K562 (cell line): ENCODE results near the gene GNAI2. TPM values are rescaled to one million over a fixed set of nuclear protein-coding genes. Genes with fewer than 3 reads are reported as not detected.

ENCODE experiments used
- CBX2 ChIP-seq: fragments of 200-600 bp; sonication (generic); IDR thresholded peaks from one replicate; pipeline ENCODE4 v1.6.1; 2012; ENCODE audit warnings: mild to moderate bottlenecking, low read length, inconsistent platforms; ENCODE audit not compliant: insufficient read depth, poor library complexity, severe bottlenecking
- ELF2 ChIP-seq: fragments of 250-450 bp; sonication (Bioruptor Pico); IDR thresholded peaks from 2 replicates; pipeline ENCODE4 v1.5.0; 2021; ENCODE audit warnings: mild to moderate bottlenecking
- KLF13 ChIP-seq: fragments of 450-650 bp; IDR thresholded peaks from 2 replicates; pipeline ENCODE4 v1.6.1; 2016; ENCODE audit warnings: missing genetic modification characterization, low read depth, mild to moderate bottlenecking, missing compliant biosample characterization, moderate library complexity, borderline replicate concordance
- L3MBTL2 ChIP-seq: fragments of 450-650 bp; IDR thresholded peaks from 2 replicates; pipeline ENCODE4 v1.6.1; 2016; ENCODE audit warnings: mild to moderate bottlenecking, moderate library complexity
- MTA3 ChIP-seq: fragments of 450-650 bp; formaldehyde crosslinking; IDR thresholded peaks from 2 replicates; pipeline ENCODE4 v1.6.1; 2017; ENCODE audit warnings: mild to moderate bottlenecking, borderline replicate concordance
- POLR2A ChIP-seq: fragments of 450-650 bp; conservative IDR thresholded peaks from 2 replicates; pipeline ENCODE4 v1.6.1; 2016
- POLR2AphosphoS5 ChIP-seq: IDR thresholded peaks from 2 replicates; pipeline ENCODE4 v1.6.1; 2011; ENCODE audit warnings: mild to moderate bottlenecking, low read depth, low read length, moderate library complexity; ENCODE audit not compliant: control insufficient read depth, insufficient read depth
- SMC3 ChIP-seq: conservative IDR thresholded peaks from 2 replicates; pipeline ENCODE4 v1.6.1; 2011; ENCODE audit warnings: low read depth, low read length, improper control_type of control experiment; ENCODE audit not compliant: insufficient read depth
- THRAP3 ChIP-seq: fragments of 450-650 bp; IDR thresholded peaks from 2 replicates; pipeline ENCODE4 v1.6.1; 2016; ENCODE audit warnings: mild to moderate bottlenecking, inconsistent platforms, borderline replicate concordance
- ZBTB17 ChIP-seq: fragments of 450-650 bp; formaldehyde crosslinking; IDR thresholded peaks from 2 replicates; pipeline ENCODE4 v1.4.0; 2020; ENCODE audit warnings: mild to moderate bottlenecking
- ZNF124 ChIP-seq: sonication (generic); formaldehyde crosslinking; IDR thresholded peaks from 2 replicates; pipeline ENCODE4 v1.8.1; 2022; ENCODE audit warnings: missing genetic modification reagents
- ZNF134 ChIP-seq: fragments of 250-450 bp; sonication (Bioruptor Pico); conservative IDR thresholded peaks from 2 replicates; pipeline ENCODE4 v1.4.0; 2020
- ZNF165 ChIP-seq: fragments of 250-450 bp; sonication (Bioruptor Pico); IDR thresholded peaks from 2 replicates; pipeline ENCODE4 v1.4.0; 2020; ENCODE audit warnings: borderline replicate concordance
- ZNF3 ChIP-seq: fragments of 250-450 bp; sonication (Bioruptor Pico); IDR thresholded peaks from 2 replicates; pipeline ENCODE4 v1.5.0; 2021; ENCODE audit warnings: mild to moderate bottlenecking, moderate library complexity
- ZNF431 ChIP-seq: sonication (generic); formaldehyde crosslinking; IDR thresholded peaks from 2 replicates; pipeline ENCODE4 v1.8.0; 2022; ENCODE audit warnings: mild to moderate bottlenecking, missing genetic modification reagents
- ZNF766 ChIP-seq: fragments of 200-800 bp; sonication (Bioruptor generic); conservative IDR thresholded peaks from 2 replicates; pipeline ENCODE4 v1.6.1; 2016; ENCODE audit warnings: missing genetic modification characterization, missing compliant biosample characterization
- polyA plus RNA-seq, 8 experiments: library from polyadenylated mRNA; depleted of rRNA in 4 of 8; stranded (reverse) in 5 of 8; unstranded in 3 of 8; fragments of >200 nt; fragmentation: Nextera tagmentation in 2 of 8; fragmentation: Illumina TruSeq in 1 of 8; extraction: Ambion mirVana in 2 of 8; extraction: Trizol in 1 of 8; gene quantifications; 2 replicates each; pipeline versions ENCODE4 v1.2.1 to v1.2.3, GENCODE V29; 2011 to 2014; ENCODE audit warnings: inconsistent platforms in 1 of 8, missing spikeins in 1 of 8
- total RNA-seq, 7 experiments: library from RNA; depleted of rRNA in 6 of 7; stranded (reverse); fragments of >200 nt in 6 of 7; fragmentation: Illumina TruSeq in 2 of 7; extraction: Trizol in 2 of 7; gene quantifications; 2 replicates each; pipeline versions ENCODE4 v1.2.1 to v1.2.3, GENCODE V29; 2011 to 2021; ENCODE audit warnings: low replicate concordance in 1 of 7
- TF ChIP-seq, protein P1 (sequence below): fragments of 450-650 bp; IDR thresholded peaks from 2 replicates; pipeline ENCODE4 v1.6.1; 2016; ENCODE audit warnings: borderline replicate concordance
- TF ChIP-seq, protein P2 (sequence below), 2 experiments: fragments of 450-650 bp in 1 of 2; sonication (generic) in 1 of 2; formaldehyde crosslinking in 1 of 2; IDR thresholded peaks in 1 of 2; conservative IDR thresholded peaks in 1 of 2; 2 replicates each; pipeline versions ENCODE4 v1.6.1 to v1.8.1; 2016 to 2023; ENCODE audit warnings: mild to moderate bottlenecking in 2 of 2, moderate library complexity in 2 of 2, inconsistent platforms in 1 of 2, missing genetic modification reagents in 1 of 2
- TF ChIP-seq, protein P3 (sequence below): fragments of 200-400 bp; formaldehyde crosslinking; IDR thresholded peaks from 2 replicates; pipeline ENCODE4 v1.6.1; 2017; ENCODE audit warnings: mild to moderate bottlenecking, low read depth, low read length, moderate library complexity
- TF ChIP-seq, protein P4 (sequence below): fragments of 450-650 bp; conservative IDR thresholded peaks from 2 replicates; pipeline ENCODE4 v1.6.1; 2016; ENCODE audit warnings: missing genetic modification characterization, low read depth, mild to moderate bottlenecking, control low read depth, missing compliant biosample characterization

Gene GNAI2
- total and polyA plus RNA-seq, 9 of the 15 experiments (the other 6 are each of a cell fraction or from before 2014, with no cell fraction given) = 1.1 to 72.2 (median 42.7) TPM

DNA sequence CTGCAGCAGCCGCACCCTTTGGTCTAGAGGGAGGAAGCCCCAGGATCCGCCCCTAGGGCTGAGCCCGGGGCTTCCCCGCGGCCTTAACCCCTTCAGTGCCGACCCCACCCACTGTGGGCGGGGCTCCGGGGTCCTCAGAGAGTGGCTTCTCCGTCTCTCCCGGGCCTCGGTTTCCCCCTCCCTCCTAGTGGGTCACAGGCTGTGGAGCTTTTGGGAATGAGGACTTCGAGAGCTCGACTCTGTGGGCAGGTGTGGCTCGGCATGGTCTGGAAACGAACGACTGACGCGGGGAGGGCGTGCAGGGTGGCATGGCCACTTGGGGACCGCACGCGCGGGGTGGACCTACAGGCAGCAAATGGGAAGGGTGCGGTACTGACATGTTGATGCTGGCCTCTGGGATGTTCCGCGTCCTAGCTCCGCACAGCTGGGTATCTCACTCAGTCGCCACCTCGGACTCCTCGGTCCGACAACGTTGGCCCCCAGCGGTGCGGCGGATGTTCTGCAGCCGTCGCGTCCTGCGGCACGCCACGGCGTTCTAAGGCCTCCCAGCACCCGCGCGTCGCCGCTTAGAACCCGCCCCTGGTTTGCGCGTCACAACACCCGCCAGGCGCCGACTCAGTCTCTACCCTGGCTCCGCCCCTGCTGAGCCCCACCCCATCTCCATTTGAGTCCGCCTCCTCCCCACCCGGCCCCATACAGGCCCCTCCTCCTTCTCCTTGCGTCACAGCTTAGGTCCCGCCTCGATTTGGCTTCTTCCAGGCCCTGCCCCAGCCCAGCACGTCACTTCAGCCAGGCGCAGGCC lies 63.0 kb downstream of the GNAI2 start, which contains the start of the genes HYAL3 and NAA80 (continued):
- TF ChIP-seq POLR2AphosphoS5 (0 out of 2 replicates have a peak, but pooled peaks have one; percentile 15), ZNF134 (CRISPR knock-in tag) (no peak), CBX2 (no peak), MTA3 (peak; percentile 78; the same call in 1 of the 2 replicates), SMC3 (0 out of 2 replicates have a peak, but pooled peaks have one; percentile 6), ZNF165 (CRISPR knock-in tag) (no peak), ELF2 (CRISPR knock-in tag) (no peak), ZBTB17 (CRISPR knock-in tag) (no peak), ZNF3 (no peak), L3MBTL2 (peak; percentile 42; the same call in 1 of the 2 replicates), THRAP3 (no peak), ZNF124 (CRISPR knock-in tag) (no peak), KLF13 (tag) (peak; percentile 71; the same call in 1 of the 2 replicates), ZNF431 (no peak), POLR2A (peak; percentile 76), ZNF766 (CRISPR knock-in tag) (no peak)
- TF ChIP-seq, protein P1, sequence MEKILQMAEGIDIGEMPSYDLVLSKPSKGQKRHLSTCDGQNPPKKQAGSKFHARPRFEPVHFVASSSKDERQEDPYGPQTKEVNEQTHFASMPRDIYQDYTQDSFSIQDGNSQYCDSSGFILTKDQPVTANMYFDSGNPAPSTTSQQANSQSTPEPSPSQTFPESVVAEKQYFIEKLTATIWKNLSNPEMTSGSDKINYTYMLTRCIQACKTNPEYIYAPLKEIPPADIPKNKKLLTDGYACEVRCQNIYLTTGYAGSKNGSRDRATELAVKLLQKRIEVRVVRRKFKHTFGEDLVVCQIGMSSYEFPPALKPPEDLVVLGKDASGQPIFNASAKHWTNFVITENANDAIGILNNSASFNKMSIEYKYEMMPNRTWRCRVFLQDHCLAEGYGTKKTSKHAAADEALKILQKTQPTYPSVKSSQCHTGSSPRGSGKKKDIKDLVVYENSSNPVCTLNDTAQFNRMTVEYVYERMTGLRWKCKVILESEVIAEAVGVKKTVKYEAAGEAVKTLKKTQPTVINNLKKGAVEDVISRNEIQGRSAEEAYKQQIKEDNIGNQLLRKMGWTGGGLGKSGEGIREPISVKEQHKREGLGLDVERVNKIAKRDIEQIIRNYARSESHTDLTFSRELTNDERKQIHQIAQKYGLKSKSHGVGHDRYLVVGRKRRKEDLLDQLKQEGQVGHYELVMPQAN = peak; percentile 88; the same call in 1 of the 2 replicates
- TF ChIP-seq, protein P2, sequence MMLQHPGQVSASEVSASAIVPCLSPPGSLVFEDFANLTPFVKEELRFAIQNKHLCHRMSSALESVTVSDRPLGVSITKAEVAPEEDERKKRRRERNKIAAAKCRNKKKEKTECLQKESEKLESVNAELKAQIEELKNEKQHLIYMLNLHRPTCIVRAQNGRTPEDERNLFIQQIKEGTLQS (IDR thresholded peaks at IDR 0.05) = no peak
- TF ChIP-seq, protein P2 (CRISPR knock-in tag; conservative IDR thresholded peaks at IDR 0.05) = no peak
- TF ChIP-seq, protein P3, sequence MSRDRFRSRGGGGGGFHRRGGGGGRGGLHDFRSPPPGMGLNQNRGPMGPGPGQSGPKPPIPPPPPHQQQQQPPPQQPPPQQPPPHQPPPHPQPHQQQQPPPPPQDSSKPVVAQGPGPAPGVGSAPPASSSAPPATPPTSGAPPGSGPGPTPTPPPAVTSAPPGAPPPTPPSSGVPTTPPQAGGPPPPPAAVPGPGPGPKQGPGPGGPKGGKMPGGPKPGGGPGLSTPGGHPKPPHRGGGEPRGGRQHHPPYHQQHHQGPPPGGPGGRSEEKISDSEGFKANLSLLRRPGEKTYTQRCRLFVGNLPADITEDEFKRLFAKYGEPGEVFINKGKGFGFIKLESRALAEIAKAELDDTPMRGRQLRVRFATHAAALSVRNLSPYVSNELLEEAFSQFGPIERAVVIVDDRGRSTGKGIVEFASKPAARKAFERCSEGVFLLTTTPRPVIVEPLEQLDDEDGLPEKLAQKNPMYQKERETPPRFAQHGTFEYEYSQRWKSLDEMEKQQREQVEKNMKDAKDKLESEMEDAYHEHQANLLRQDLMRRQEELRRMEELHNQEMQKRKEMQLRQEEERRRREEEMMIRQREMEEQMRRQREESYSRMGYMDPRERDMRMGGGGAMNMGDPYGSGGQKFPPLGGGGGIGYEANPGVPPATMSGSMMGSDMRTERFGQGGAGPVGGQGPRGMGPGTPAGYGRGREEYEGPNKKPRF = no peak
- TF ChIP-seq, protein P4, sequence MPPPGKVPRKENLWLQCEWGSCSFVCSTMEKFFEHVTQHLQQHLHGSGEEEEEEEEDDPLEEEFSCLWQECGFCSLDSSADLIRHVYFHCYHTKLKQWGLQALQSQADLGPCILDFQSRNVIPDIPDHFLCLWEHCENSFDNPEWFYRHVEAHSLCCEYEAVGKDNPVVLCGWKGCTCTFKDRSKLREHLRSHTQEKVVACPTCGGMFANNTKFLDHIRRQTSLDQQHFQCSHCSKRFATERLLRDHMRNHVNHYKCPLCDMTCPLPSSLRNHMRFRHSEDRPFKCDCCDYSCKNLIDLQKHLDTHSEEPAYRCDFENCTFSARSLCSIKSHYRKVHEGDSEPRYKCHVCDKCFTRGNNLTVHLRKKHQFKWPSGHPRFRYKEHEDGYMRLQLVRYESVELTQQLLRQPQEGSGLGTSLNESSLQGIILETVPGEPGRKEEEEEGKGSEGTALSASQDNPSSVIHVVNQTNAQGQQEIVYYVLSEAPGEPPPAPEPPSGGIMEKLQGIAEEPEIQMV (tag) = no peak
